ENCODE data around the gene PGRMC1.

DNA sequence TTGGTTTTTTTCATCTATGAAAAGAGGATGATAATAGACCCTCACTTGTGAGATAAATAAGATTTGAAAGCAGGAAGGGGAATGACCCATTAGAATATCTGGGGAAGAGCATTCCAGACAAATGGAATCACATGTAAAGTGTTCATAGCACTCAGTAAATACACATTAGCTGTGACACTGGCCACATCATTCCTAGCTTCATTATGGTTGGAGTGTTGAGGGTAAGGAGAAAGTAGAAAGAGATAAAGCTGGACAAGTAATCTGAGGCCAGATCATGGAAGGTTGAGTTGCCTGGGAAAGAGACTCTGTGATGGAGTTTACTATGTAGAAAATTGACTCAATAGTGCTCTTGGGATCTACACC, 6.9 kb upstream of the PGRMC1 start:
- TF ChIP-seq KLF13 (tag; IDR thresholded peaks at IDR 0.05; ENCODE audit: borderline replicate concordance, low read depth) = no peak
- no peak for TF ChIP-seq NRF1 (conservative IDR thresholded peaks at IDR 0.05 in 1 of 2, IDR thresholded peaks at IDR 0.05 in 1 of 2)
- no peak for TF ChIP-seq SMARCC2 (IDR thresholded peaks at IDR 0.05; ENCODE audit: low read depth)
- TF ChIP-seq, protein P1, sequence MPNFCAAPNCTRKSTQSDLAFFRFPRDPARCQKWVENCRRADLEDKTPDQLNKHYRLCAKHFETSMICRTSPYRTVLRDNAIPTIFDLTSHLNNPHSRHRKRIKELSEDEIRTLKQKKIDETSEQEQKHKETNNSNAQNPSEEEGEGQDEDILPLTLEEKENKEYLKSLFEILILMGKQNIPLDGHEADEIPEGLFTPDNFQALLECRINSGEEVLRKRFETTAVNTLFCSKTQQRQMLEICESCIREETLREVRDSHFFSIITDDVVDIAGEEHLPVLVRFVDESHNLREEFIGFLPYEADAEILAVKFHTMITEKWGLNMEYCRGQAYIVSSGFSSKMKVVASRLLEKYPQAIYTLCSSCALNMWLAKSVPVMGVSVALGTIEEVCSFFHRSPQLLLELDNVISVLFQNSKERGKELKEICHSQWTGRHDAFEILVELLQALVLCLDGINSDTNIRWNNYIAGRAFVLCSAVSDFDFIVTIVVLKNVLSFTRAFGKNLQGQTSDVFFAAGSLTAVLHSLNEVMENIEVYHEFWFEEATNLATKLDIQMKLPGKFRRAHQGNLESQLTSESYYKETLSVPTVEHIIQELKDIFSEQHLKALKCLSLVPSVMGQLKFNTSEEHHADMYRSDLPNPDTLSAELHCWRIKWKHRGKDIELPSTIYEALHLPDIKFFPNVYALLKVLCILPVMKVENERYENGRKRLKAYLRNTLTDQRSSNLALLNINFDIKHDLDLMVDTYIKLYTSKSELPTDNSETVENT (CRISPR knock-in tag; IDR thresholded peaks at IDR 0.05) = no peak
- TF ChIP-seq ZNF583 (CRISPR knock-in tag; IDR thresholded peaks at IDR 0.05) = no peak
- no peak for TF ChIP-seq POLR2AphosphoS5 (IDR thresholded peaks at IDR 0.05; ENCODE audit: control insufficient read depth, insufficient read depth, low read depth, low read length)
- no peak for TF ChIP-seq EZH2 (IDR thresholded peaks at IDR 0.05; ENCODE audit: borderline replicate concordance, low read depth, low read length)
- TF ChIP-seq SIRT6 (IDR thresholded peaks at IDR 0.05; ENCODE audit: low read depth, low read length) = no peak
- no peak for TF ChIP-seq ZFP1 (CRISPR knock-in tag; IDR thresholded peaks at IDR 0.05)

All from K562 (cell line).